ENCODE measurements around the gene HOMER2. TPM values are rescaled to one million over a fixed set of nuclear protein-coding genes. Genes with fewer than 3 reads are reported as not detected.

Gene HOMER2
- total and polyA plus RNA-seq, 2 experiments from 2014 or later = 24.4 to 54.5 TPM

GRCh38 chr15:82930461-82930860 lies 22.1 kb downstream of the HOMER2 start:
- peaks cover 4% of the 10 kb centered on the region for H3K4me1 ChIP-seq (ENCODE audit: low read depth)
- no peak for TF ChIP-seq CTCF (IDR thresholded peaks at IDR 0.05; ENCODE audit: low read depth, low read length)
- no peaks in the 10 kb centered on the region for H3K27me3 ChIP-seq
- no peak overlapping the region for H3K4me3 ChIP-seq
- H3K9me3 ChIP-seq (ENCODE audit: low read depth) = no peaks in the 10 kb centered on the region
- no peak overlapping the region for H3K27ac ChIP-seq
- H3K36me3 ChIP-seq = no peaks in the 10 kb centered on the region
- DNase-seq (ENCODE audit: low read depth in 1 of 2, low spot score in 1 of 2) = no peak

- Histone ChIP-seq H3K4me1 (ENCODE audit: low read depth) (peaks cover 4% of the 10 kb centered on the region), H3K27ac (no peak overlapping the region), H3K4me3 (no peak overlapping the region), H3K27me3 (no peaks in the 10 kb centered on the region), H3K9me3 (ENCODE audit: low read depth) (no peaks in the 10 kb centered on the region), H3K36me3 (no peaks in the 10 kb centered on the region)
- DNase-seq (ENCODE audit: low read depth in 1 of 2, low spot score in 1 of 2) = no peak
- no peak for TF ChIP-seq CTCF (IDR thresholded peaks at IDR 0.05; ENCODE audit: low read depth, low read length)
These were observed 23.8 kb downstream of the HOMER2 start for GRCh38 chr15:82928711-82929110.

- no peaks in the 10 kb centered on the region for H3K27me3 ChIP-seq
- H3K4me1 ChIP-seq (ENCODE audit: low read depth) = peaks cover 21% of the 10 kb centered on the region
- H3K27ac ChIP-seq = no peak overlapping the region
- no peak for DNase-seq (ENCODE audit: low read depth in 1 of 2, low spot score in 1 of 2)
- no peak overlapping the region for H3K4me3 ChIP-seq
- H3K36me3 ChIP-seq = no peaks in the 10 kb centered on the region
- TF ChIP-seq CTCF (IDR thresholded peaks at IDR 0.05; ENCODE audit: low read depth, low read length) = no peak
- H3K9me3 ChIP-seq (ENCODE audit: low read depth) = no peaks in the 10 kb centered on the region
These were observed 28.8 kb downstream of the HOMER2 start for GRCh38 chr15:82923744-82924143.

GRCh38 chr15:82922737-82923136 lies 29.8 kb downstream of the HOMER2 start:
- Histone ChIP-seq H3K27me3 (no peaks in the 10 kb centered on the region), H3K9me3 (ENCODE audit: low read depth) (no peaks in the 10 kb centered on the region), H3K4me3 (no peak overlapping the region), H3K27ac (peak overlapping the region; percentile 86), H3K36me3 (no peaks in the 10 kb centered on the region), H3K4me1 (ENCODE audit: low read depth) (peaks cover 21% of the 10 kb centered on the region)
- no peak for DNase-seq (ENCODE audit: low read depth in 1 of 2, low spot score in 1 of 2)
- no peak for TF ChIP-seq CTCF (IDR thresholded peaks at IDR 0.05; ENCODE audit: low read depth, low read length)

- no peak for DNase-seq (ENCODE audit: low read depth in 1 of 2, low spot score in 1 of 2)
- no peaks in the 10 kb centered on the region for H3K27me3 ChIP-seq
- H3K36me3 ChIP-seq = no peaks in the 10 kb centered on the region
- no peak for TF ChIP-seq CTCF (IDR thresholded peaks at IDR 0.05; ENCODE audit: low read depth, low read length)
- H3K9me3 ChIP-seq (ENCODE audit: low read depth) = no peaks in the 10 kb centered on the region
- peaks cover 25% of the 10 kb centered on the region for H3K4me1 ChIP-seq (ENCODE audit: low read depth)
- H3K27ac ChIP-seq = peak overlapping the region; percentile 86
- H3K4me3 ChIP-seq = no peak overlapping the region
These were observed 30.6 kb downstream of the HOMER2 start for GRCh38 chr15:82921939-82922338.

- TF ChIP-seq CTCF (IDR thresholded peaks at IDR 0.05; ENCODE audit: low read depth, low read length) = no peak
- H3K27ac ChIP-seq = no peak overlapping the region
- H3K4me3 ChIP-seq = no peak overlapping the region
- H3K27me3 ChIP-seq = no peaks in the 10 kb centered on the region
- H3K36me3 ChIP-seq = no peaks in the 10 kb centered on the region
- H3K4me1 ChIP-seq (ENCODE audit: low read depth) = peaks cover 26% of the 10 kb centered on the region
- no peak for DNase-seq (ENCODE audit: low read depth in 1 of 2, low spot score in 1 of 2)
- H3K9me3 ChIP-seq (ENCODE audit: low read depth) = no peaks in the 10 kb centered on the region
These were observed 31.3 kb downstream of the HOMER2 start for GRCh38 chr15:82921242-82921641.
